Endothelial cell of umbilical vein (primary cell): Measurements from ENCODE around the gene DCAF11. TPM values are rescaled to one million over a fixed set of nuclear protein-coding genes. Genes with fewer than 3 reads are reported as not detected.

Source experiments
- BruUV-seq: library from RNA; stranded (reverse); fragments of 400-500 nt; replicated peaks from 2 replicates; lab custom pipeline; 2021; lab: Mats Ljungman, UMichigan
- CTCF ChIA-PET: fragments of 300-600, 350-600 bp; sonication (Branson Sonifier 250); formaldehyde crosslinking; loops from one replicate; lab custom pipeline; 2021; ENCODE audit warnings: antibody characterized with exemption, inconsistent platforms; lab: Charles Lee
- POLR2A ChIA-PET: fragments of 300-600, 350-600 bp; sonication (Branson Sonifier 250); formaldehyde crosslinking; loops from one replicate; lab custom pipeline; 2021; ENCODE audit warnings: antibody characterized with exemption, inconsistent platforms; lab: Charles Lee
- DNase-seq: peaks from one replicate; pipeline ENCODE4 v3.0.0-alpha.2; 2011; ENCODE audit warnings: low read depth, low spot score
- FAIRE-seq: peaks from 2 replicates; lab custom pipeline; 2011; peaks lifted over from hg19 to GRCh38; lab: Jason Lieb, UNC
- H2AFZ ChIP-seq: 2 replicates; pipeline ENCODE4 v1.6.0; 2012; ENCODE audit warnings: low read depth, low read length, control low read depth, inconsistent platforms
- H3K27ac ChIP-seq: 2 replicates; pipeline ENCODE4 v1.5.1; 2011; ENCODE audit warnings: low read depth, mild to moderate bottlenecking, control low read depth, low read length, moderate library complexity; ENCODE audit not compliant: insufficient read depth
- H3K27me3 ChIP-seq, 2 experiments: 2 replicates each; pipeline versions ENCODE4 v1.6.0 to v1.6.1; 2011; ENCODE audit warnings: low read length in 2 of 2, mixed read lengths in 1 of 2; ENCODE audit not compliant: control insufficient read depth in 2 of 2, insufficient read depth in 2 of 2
- H3K36me3 ChIP-seq, 2 experiments: 2 replicates in 1 of 2; 3 replicates in 1 of 2; pipeline ENCODE4 v1.5.1; 2011; ENCODE audit warnings: low read length in 2 of 2, mild to moderate bottlenecking in 1 of 2, moderate library complexity in 1 of 2; ENCODE audit not compliant: control insufficient read depth in 2 of 2, insufficient read depth in 2 of 2; ENCODE audit errors: extremely low read depth in 1 of 2
- H3K4me1 ChIP-seq: 3 replicates; pipeline ENCODE4 v1.5.1; 2011; ENCODE audit warnings: mild to moderate bottlenecking, low read length; ENCODE audit not compliant: control insufficient read depth, insufficient read depth; ENCODE audit errors: extremely low read depth
- H3K4me2 ChIP-seq: 2 replicates; pipeline ENCODE4 v1.6.1; 2011; ENCODE audit warnings: low read length, control low read depth, mixed read lengths; ENCODE audit not compliant: insufficient read depth
- H3K4me3 ChIP-seq, 3 experiments: fragments of 200-600 bp in 1 of 3; sonication (generic), shearing (Covaris generic) in 1 of 3; replicated peaks in 1 of 3; 2 replicates each; pipeline ENCODE4 v1.5.1; 2011 to 2016; ENCODE audit warnings: control low read depth in 3 of 3, low read length in 3 of 3, mild to moderate bottlenecking in 2 of 3, inconsistent platforms in 1 of 3, low read depth in 1 of 3, moderate library complexity in 1 of 3; ENCODE audit not compliant: insufficient read depth in 1 of 3
- H3K79me2 ChIP-seq: 2 replicates; pipeline ENCODE4 v1.6.0; 2012; ENCODE audit warnings: low read length, inconsistent platforms; ENCODE audit not compliant: control insufficient read depth, insufficient read depth
- H3K9ac ChIP-seq: replicated peaks from 2 replicates; pipeline ENCODE3; 2011; ENCODE audit warnings: low read length, control low read depth; ENCODE audit not compliant: insufficient read depth; ENCODE audit errors: extremely low read depth
- H3K9me1 ChIP-seq: replicated peaks from 3 replicates; pipeline ENCODE4 v1.6.0; 2011; ENCODE audit warnings: mild to moderate bottlenecking, low read length; ENCODE audit not compliant: control insufficient read depth, insufficient read depth; ENCODE audit errors: extremely low read depth
- H3K9me3 ChIP-seq: replicated peaks from 2 replicates; pipeline ENCODE4 v1.5.1; 2012; ENCODE audit warnings: low read length, inconsistent platforms; ENCODE audit not compliant: control insufficient read depth, insufficient read depth
- H4K20me1 ChIP-seq: replicated peaks from 2 replicates; pipeline ENCODE3; 2011; ENCODE audit warnings: mild to moderate bottlenecking, low read length; ENCODE audit not compliant: control insufficient read depth, insufficient read depth; ENCODE audit errors: extremely low read depth
- EZH2 ChIP-seq: IDR thresholded peaks from 2 replicates; pipeline ENCODE4 v1.6.1; 2012; ENCODE audit warnings: borderline replicate concordance, low read depth, mild to moderate bottlenecking, moderate library complexity, low read length, inconsistent platforms; ENCODE audit not compliant: severe bottlenecking
- FOS ChIP-seq: IDR thresholded peaks from 2 replicates; pipeline ENCODE4 v1.6.1; 2011; ENCODE audit warnings: mild to moderate bottlenecking, low read length, moderate library complexity, borderline replicate concordance; ENCODE audit not compliant: insufficient read depth
- GATA2 ChIP-seq: IDR thresholded peaks from 2 replicates; pipeline ENCODE4 v1.7.0; 2011; ENCODE audit warnings: low read depth, mild to moderate bottlenecking, moderate library complexity, mixed read lengths, low read length; ENCODE audit not compliant: insufficient read length, insufficient read depth
- JUN ChIP-seq: IDR thresholded peaks from 2 replicates; pipeline ENCODE4 v1.6.1; 2011; ENCODE audit warnings: borderline replicate concordance, low read depth; ENCODE audit not compliant: insufficient read length, insufficient read depth
- MYC ChIP-seq: IDR thresholded peaks from one replicate; pipeline ENCODE4 v1.6.1; 2011; ENCODE audit warnings: mild to moderate bottlenecking, low read depth, low read length
- POLR2A ChIP-seq: IDR thresholded peaks from 2 replicates; pipeline ENCODE4 v1.6.1; 2012; ENCODE audit warnings: low read depth, mild to moderate bottlenecking, control low read depth, low read length
- POLR2AphosphoS5 ChIP-seq: IDR thresholded peaks from 2 replicates; pipeline ENCODE4 v1.6.1; 2012; ENCODE audit warnings: low read depth, mild to moderate bottlenecking, control low read depth, low read length, moderate library complexity; ENCODE audit not compliant: insufficient read depth
- dilution Hi-C: fragments of 300-500 bp; cut with MboI; formaldehyde crosslinking; loops from one replicate; pipeline ENCODE4 v1.15.0; 2019; ENCODE audit warnings: low sequenced_read_pairs; ENCODE audit not compliant: extremely low pct_ligation_motif_present
- intact Hi-C: fragments of 100-400 bp; cut with micrococcal nuclease; formaldehyde crosslinking; loops from one replicate; pipeline ENCODE4 v1.10.0; 2022
- polyA plus RNA-seq, 4 experiments: library from polyadenylated mRNA; depleted of rRNA in 3 of 4; stranded (reverse) in 3 of 4; unstranded in 1 of 4; fragments of >200 nt; gene quantifications; 2 replicates each; pipeline versions ENCODE4 v1.2.1 to v1.2.3, GENCODE V29; 2011 to 2012; ENCODE audit warnings: missing spikeins in 1 of 4
- total RNA-seq: library from RNA; stranded (reverse); gene quantifications from 2 replicates; pipeline ENCODE4 v1.2.3, GENCODE V29; 2021
- TF ChIP-seq, protein P1 (sequence below), 2 donors: IDR thresholded peaks; 1 replicate in 1 of 2; 2 replicates in 1 of 2; pipeline ENCODE4 v1.5.1; 2011; ENCODE audit warnings: low read length in 2 of 2, mild to moderate bottlenecking in 2 of 2, moderate library complexity in 2 of 2, control low read depth in 1 of 2, inconsistent platforms in 1 of 2, low read depth in 1 of 2; ENCODE audit not compliant: insufficient read depth in 1 of 2; ENCODE audit errors: extremely low read depth in 1 of 2
- TF ChIP-seq, protein P2 (sequence below): IDR thresholded peaks from 2 replicates; pipeline ENCODE4 v1.6.1; 2011; ENCODE audit not compliant: insufficient read depth, insufficient read length

DCAF11 gene
- total and polyA plus RNA-seq, 2 donors (not counting 3 experiments of a cell fraction or from before 2014, with no cell fraction given): 37.3 to 38.5 TPM

DNA sequence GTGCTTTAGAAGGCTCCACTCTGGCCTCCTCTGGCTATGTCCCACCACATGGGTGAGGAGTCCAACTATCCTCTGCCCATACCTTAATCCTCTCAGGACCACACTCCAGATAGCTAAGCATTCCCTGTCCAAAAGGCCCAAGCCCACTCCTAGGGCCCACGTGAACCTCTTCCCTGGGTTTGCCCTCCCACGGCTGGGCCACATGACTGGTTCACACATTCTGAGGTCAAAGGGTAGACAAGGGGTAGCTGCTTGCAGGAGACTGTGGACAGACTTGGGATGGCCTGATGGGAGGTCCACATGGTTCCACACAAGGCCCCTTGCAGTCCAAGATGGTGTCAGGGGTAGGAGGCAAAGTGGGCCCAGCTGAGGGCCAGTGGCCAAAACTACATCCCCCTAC lies 26.5 kb upstream of the DCAF11 start:
- ChIA-PET POLR2A (interaction anchor here (0.7 kb wide), 1 partner anchor 354 kb away, joined by 3 read pairs; no protein-coding TSS in a partner anchor), CTCF (interaction anchor here (8.7 kb wide), 1 partner anchor 30 kb away, joined by 319 read pairs; no protein-coding TSS in a partner anchor)
- Histone ChIP-seq H3K4me1 (no peaks in the 10 kb centered on the region), H4K20me1 (no peaks in the 10 kb centered on the region), H2AFZ (no peak overlapping the region), H3K9me3 (no peaks in the 10 kb centered on the region), H3K27me3 (peaks cover 4 to 5% of the 10 kb centered on the region in 2 experiments), H3K4me3 (no peak overlapping the region), H3K79me2 (no peaks in the 10 kb centered on the region), H3K9me1 (no peaks in the 10 kb centered on the region), H3K4me2 (no peak overlapping the region), H3K27ac (no peak overlapping the region), H3K9ac (no peak overlapping the region), H3K36me3 (no peaks in the 10 kb centered on the region)
- TF ChIP-seq POLR2A (no peak), GATA2 (no peak), FOS (no peak), EZH2 (no peak), MYC (no peak), JUN (no peak), POLR2AphosphoS5 (no peak)
- TF ChIP-seq, protein P1, sequence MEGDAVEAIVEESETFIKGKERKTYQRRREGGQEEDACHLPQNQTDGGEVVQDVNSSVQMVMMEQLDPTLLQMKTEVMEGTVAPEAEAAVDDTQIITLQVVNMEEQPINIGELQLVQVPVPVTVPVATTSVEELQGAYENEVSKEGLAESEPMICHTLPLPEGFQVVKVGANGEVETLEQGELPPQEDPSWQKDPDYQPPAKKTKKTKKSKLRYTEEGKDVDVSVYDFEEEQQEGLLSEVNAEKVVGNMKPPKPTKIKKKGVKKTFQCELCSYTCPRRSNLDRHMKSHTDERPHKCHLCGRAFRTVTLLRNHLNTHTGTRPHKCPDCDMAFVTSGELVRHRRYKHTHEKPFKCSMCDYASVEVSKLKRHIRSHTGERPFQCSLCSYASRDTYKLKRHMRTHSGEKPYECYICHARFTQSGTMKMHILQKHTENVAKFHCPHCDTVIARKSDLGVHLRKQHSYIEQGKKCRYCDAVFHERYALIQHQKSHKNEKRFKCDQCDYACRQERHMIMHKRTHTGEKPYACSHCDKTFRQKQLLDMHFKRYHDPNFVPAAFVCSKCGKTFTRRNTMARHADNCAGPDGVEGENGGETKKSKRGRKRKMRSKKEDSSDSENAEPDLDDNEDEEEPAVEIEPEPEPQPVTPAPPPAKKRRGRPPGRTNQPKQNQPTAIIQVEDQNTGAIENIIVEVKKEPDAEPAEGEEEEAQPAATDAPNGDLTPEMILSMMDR (IDR thresholded peaks at IDR 0.05; ENCODE audit: extremely low read depth in 1 of 2, insufficient read depth in 1 of 2, low read depth in 1 of 2, low read length in 2 of 2): no peak
- TF ChIP-seq, protein P2, sequence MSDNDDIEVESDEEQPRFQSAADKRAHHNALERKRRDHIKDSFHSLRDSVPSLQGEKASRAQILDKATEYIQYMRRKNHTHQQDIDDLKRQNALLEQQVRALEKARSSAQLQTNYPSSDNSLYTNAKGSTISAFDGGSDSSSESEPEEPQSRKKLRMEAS: no peak
- no peak for DNase-seq
- dilution Hi-C loops (no loop called here), intact Hi-C loops (no loop called here)
- FAIRE-seq: no peak
- no TSS peak for BruUV-seq
